HG02981 (cell line): ENCODE results near the gene APLP2.

Experiments
- ATAC-seq: cut with Tn5 transposase; IDR thresholded peaks from one replicate; pipeline ENCODE4 v1.9.1; 2021; ENCODE audit warnings: mild to moderate bottlenecking, moderate library complexity; ENCODE audit not compliant: unreplicated experiment

The APLP2 gene

GRCh38 chr11:130141561-130142341 lies 72.1 kb downstream of the APLP2 start:
- no peak for ATAC-seq

DNA sequence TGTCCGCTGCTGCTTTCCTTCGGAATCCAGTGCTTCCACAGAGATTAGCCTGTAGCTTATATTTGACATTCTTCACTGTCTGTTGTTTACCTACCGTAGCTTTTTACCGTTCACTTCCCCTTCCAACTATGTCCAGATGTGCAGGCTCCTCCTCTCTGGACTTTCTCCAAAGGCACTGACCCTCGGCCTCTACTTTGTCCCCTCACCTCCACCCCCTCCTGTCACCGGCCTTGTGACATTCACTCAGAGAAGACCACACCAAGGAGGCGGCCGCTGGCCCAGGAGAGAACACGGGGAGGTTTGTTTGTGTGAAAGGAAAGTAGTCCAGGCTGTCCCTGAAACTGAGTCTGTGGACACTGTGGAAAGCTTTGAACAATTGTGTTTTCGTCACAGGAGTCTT lies 74.4 kb downstream of the APLP2 start:
- ATAC-seq = no peak

GRCh38 chr11:130144861-130145281 lies 75.2 kb downstream of the APLP2 start:
- no peak for ATAC-seq

- ATAC-seq = no peak
These were observed 75.7 kb downstream of the APLP2 start for GRCh38 chr11:130145311-130145812.

DNA sequence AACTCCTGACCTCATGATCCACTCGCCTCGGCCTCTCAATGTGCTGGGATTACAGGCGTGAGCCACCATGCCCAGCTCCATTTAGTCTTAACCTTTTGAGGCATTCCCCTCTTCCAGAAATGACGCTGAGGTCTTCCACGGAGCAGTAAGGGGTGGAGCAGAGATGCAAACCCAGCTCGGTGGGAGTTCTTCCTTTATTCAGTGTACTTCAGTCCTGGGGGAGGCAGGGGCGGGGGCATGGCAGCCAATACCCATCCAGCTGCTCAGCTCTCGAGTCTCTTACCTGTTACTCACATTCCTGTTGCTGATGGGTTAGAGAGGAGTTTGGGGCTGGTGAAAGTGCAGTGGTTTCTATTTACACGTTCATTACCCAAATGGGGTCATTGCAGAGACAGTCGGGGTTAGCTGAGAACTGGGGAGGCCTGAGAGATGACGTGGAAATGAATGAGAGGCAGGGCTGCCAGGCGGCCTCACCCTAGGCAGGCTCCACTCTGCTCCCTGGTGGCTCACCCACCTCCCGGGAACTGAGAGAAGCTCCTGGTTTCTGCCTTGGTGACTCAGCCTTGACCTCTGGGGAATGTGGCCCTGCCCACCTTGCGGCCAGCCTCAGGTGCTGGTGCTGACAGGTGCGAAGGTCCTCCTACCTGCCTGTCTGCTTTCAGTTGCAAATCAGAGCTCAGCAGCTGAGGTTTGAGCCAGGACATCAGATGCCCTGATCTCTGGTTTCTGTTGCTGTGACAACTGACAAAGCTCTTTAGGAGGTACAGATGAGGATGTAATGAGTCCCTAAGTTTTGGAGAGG lies 76.5 kb downstream of the APLP2 start:
- ATAC-seq = no peak

DNA sequence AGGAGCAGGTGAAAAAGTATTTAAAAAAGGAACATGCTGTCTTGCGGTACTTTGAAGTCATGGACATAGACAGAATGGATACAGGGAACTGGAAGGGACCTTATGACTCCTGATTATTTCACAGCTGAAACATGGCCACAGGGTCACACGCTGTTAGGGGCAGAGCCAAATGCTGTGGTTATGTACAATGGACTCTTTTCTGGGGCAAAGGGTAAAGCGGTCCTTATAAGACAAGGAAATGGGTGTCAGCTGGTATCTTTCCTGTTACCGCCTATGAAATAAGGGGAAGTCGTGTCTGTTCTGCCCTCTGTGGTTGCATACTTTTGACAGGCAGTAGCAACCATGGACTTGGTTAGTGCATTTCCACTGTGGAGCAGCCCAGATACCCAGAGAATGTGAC lies 77.1 kb downstream of the APLP2 start:
- ATAC-seq = no peak

GRCh38 chr11:130148796-130149326 lies 79.2 kb downstream of the APLP2 start:
- ATAC-seq = no peak

- ATAC-seq = no peak
These were observed 81.1 kb downstream of the APLP2 start for GRCh38 chr11:130150790-130151189.

DNA sequence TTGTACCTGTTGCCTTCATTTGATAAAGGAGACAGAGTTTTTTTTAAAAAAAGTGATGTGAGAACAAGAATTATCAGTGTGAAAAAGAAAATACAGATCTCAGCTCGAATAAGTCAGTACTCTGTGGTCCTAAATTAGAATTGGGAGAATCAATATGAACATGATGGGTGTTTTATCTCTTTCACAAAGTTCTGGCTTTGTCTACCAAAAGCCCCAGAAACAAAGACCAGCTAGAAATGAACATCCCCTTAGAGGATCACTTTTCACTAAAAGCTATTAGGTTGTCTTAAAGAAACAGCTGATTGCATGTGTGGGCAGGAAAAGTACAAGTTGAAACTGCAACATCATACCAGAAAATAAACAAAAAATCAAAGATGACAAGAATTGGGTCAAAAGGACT lies 81.5 kb downstream of the APLP2 start:
- no peak for ATAC-seq

GRCh38 chr11:130156108-130157022 lies 86.7 kb downstream of the APLP2 start:
- no peak for ATAC-seq

DNA sequence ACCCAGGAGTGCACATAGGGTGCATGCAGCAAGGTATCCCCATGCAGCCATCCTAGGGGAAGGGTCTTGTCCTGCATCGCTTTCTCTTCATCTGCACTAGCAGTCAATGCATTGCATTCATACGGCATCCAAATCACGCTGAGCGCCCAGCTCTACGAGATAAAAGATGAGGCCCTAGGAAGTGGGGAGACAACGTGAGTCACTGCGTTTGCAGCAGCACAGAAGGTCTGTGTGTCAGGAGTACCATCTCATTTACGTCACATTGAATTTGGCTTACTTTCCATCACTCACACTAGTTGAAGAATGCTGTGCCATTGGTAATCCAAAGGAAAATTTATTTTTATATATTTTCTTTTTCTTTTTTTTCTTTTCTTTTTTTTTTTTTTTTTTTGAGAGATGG lies 87.4 kb downstream of the APLP2 start:
- ATAC-seq = no peak

- ATAC-seq = no peak
These were observed 88.1 kb downstream of the APLP2 start for GRCh38 chr11:130157840-130158239.

- no peak for ATAC-seq
These were observed 89.4 kb downstream of the APLP2 start for GRCh38 chr11:130159139-130159538.

GRCh38 chr11:130159657-130160497 lies 90.2 kb downstream of the APLP2 start, which contains the start of gene ST14:
Gene ST14 (plus strand): TSS chr11:130159782. CDS start chr11:130159980, 198 bp downstream.
- ATAC-seq = no peak

GRCh38 chr11:130160498-130161155 lies 90.9 kb downstream of the APLP2 start:
- no peak for ATAC-seq

- ATAC-seq = no peak
These were observed 91.9 kb downstream of the APLP2 start for GRCh38 chr11:130161441-130162145.

GRCh38 chr11:130162733-130163132 lies 93.0 kb downstream of the APLP2 start:
- no peak for ATAC-seq
